Suprapubic skin (tissue), 4 donors: Measurements from ENCODE around the gene NUCB2.
"Not testable (repeated sequence)": the region's sequence is repeated elsewhere in the genome, so short reads cannot be mapped to it uniquely, and the experiment has no call there.

ENCODE experiments used
- POLR2A ChIP-seq, 2 donors: fragments of 450-650 bp; IDR thresholded peaks; one replicate each; pipeline ENCODE4 v1.6.1; 2017; ENCODE audit warnings: antibody characterized with exemption in 2 of 2, mild to moderate bottlenecking in 2 of 2, moderate library complexity in 2 of 2
- POLR2AphosphoS5 ChIP-seq, 3 donors: sonication (generic); formaldehyde crosslinking; IDR thresholded peaks; one replicate each; pipeline ENCODE4 v1.6.1; 2017; ENCODE audit warnings: antibody characterized with exemption in 3 of 3
- TF ChIP-seq, protein P1 (sequence below), 2 donors: fragments of 200-600 bp in 1 of 2; fragments of 450-650 bp in 1 of 2; sonication (generic) in 1 of 2; IDR thresholded peaks; one replicate each; pipeline ENCODE4 v1.5.1; 2016 to 2019; ENCODE audit warnings: antibody characterized with exemption in 2 of 2, mild to moderate bottlenecking in 1 of 2, moderate library complexity in 1 of 2

DNA sequence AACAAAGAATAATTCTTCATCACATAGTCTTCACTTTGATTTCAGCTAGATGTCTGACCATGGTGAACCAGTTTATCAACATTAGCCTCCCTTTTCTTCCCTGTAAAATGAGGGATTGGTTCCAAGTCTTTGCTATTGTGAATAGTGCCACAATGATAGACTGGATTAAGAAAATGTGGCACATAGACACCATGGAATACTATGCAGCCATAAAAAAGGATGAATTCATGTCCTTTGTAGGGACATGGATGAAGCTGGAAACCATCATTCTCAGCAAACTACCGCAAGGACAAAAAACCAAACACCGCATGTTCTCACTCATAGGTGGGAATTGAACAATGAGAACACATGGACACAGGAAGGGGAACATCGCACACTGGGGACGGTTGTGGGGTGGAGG lies 33.6 kb upstream of the NUCB2 start:
- TF ChIP-seq, protein P1, sequence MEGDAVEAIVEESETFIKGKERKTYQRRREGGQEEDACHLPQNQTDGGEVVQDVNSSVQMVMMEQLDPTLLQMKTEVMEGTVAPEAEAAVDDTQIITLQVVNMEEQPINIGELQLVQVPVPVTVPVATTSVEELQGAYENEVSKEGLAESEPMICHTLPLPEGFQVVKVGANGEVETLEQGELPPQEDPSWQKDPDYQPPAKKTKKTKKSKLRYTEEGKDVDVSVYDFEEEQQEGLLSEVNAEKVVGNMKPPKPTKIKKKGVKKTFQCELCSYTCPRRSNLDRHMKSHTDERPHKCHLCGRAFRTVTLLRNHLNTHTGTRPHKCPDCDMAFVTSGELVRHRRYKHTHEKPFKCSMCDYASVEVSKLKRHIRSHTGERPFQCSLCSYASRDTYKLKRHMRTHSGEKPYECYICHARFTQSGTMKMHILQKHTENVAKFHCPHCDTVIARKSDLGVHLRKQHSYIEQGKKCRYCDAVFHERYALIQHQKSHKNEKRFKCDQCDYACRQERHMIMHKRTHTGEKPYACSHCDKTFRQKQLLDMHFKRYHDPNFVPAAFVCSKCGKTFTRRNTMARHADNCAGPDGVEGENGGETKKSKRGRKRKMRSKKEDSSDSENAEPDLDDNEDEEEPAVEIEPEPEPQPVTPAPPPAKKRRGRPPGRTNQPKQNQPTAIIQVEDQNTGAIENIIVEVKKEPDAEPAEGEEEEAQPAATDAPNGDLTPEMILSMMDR (IDR thresholded peaks at IDR 0.05) = not testable (repeated sequence)
- TF ChIP-seq POLR2A, POLR2AphosphoS5 (IDR thresholded peaks at IDR 0.05): not testable (repeated sequence)
